ENCODE results near the gene HMSD. TPM values are rescaled to one million over a fixed set of nuclear protein-coding genes. Genes with fewer than 3 reads are reported as not detected.
A peak's percentile ranks its signal among the peaks of the same experiment; 100 is the strongest.

HMSD gene
- total RNA-seq: 1 to 10 TPM in 1 of 2 donors, under 1 TPM in 1; 0.11 to 2.3 TPM

GRCh38 chr18:63949068-63949737 lies at the start of gene HMSD:
Gene HMSD (plus strand): TSS chr18:63949301. CDS start chr18:63953456, 4,155 bp downstream.
- intact Hi-C loops (cut with DNase I): no loop called here
- Histone ChIP-seq H3K4me3 (no peak within 1 kb of the TSS), H3K9ac (ENCODE audit: low read depth in 2 of 2, low read length in 2 of 2) (no peak within 1 kb of the TSS), H3K27me3 (no peaks in the 10 kb centered on the region), H3K9me3 (no peaks in the 10 kb centered on the region), H3K27ac (no peak within 1 kb of the TSS), H3K4me1 (no peaks in the 10 kb centered on the region), H3K36me3 (no peaks in the 10 kb centered on the region)
- peak; percentile 73 for DNase-seq
- TF ChIP-seq, protein P1, sequence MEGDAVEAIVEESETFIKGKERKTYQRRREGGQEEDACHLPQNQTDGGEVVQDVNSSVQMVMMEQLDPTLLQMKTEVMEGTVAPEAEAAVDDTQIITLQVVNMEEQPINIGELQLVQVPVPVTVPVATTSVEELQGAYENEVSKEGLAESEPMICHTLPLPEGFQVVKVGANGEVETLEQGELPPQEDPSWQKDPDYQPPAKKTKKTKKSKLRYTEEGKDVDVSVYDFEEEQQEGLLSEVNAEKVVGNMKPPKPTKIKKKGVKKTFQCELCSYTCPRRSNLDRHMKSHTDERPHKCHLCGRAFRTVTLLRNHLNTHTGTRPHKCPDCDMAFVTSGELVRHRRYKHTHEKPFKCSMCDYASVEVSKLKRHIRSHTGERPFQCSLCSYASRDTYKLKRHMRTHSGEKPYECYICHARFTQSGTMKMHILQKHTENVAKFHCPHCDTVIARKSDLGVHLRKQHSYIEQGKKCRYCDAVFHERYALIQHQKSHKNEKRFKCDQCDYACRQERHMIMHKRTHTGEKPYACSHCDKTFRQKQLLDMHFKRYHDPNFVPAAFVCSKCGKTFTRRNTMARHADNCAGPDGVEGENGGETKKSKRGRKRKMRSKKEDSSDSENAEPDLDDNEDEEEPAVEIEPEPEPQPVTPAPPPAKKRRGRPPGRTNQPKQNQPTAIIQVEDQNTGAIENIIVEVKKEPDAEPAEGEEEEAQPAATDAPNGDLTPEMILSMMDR (IDR thresholded peaks at IDR 0.05): peak; percentile 22

- Histone ChIP-seq H3K27ac (no peak overlapping the region), H3K9ac (ENCODE audit: low read depth in 2 of 2, low read length in 2 of 2) (no peak overlapping the region), H3K4me3 (no peak overlapping the region), H3K36me3 (no peaks in the 10 kb centered on the region), H3K9me3 (no peaks in the 10 kb centered on the region), H3K4me1 (no peaks in the 10 kb centered on the region), H3K27me3 (no peaks in the 10 kb centered on the region)
- TF ChIP-seq, protein P1 (IDR thresholded peaks at IDR 0.05): no peak
- DNase-seq: no peak
- intact Hi-C loops (cut with DNase I): no loop called here
These were observed 45.1 kb upstream of the HMSD start for GRCh38 chr18:63903851-63904570.

DNA sequence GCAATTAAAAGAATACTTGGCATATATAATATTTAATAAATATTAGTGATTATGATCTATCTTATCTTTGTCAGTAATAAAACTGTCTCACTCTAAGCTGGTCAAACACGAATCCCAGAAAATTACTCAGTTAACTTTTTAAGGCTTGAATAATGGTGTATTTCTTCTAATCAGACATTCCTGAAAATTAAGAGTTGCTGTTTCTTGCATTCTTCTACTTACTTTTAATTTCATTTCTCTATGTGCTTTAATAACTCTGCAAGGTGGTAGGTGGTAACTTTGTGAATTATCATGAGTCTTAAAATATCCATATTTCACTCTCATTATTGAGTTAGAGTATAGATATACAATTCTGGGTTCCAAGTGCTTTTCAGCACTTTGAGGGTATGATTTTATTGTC lies 44.4 kb upstream of the HMSD start:
- TF ChIP-seq, protein P1 (IDR thresholded peaks at IDR 0.05): no peak
- Histone ChIP-seq H3K36me3 (no peaks in the 10 kb centered on the region), H3K4me1 (no peaks in the 10 kb centered on the region), H3K27me3 (no peaks in the 10 kb centered on the region), H3K9ac (ENCODE audit: low read depth in 2 of 2, low read length in 2 of 2) (no peak overlapping the region), H3K4me3 (no peak overlapping the region), H3K27ac (no peak overlapping the region), H3K9me3 (no peaks in the 10 kb centered on the region)
- no peak for DNase-seq
- intact Hi-C loops (cut with DNase I): no loop called here

- DNase-seq: no peak
- Histone ChIP-seq H3K27ac (no peak overlapping the region), H3K4me1 (no peaks in the 10 kb centered on the region), H3K9ac (ENCODE audit: low read depth in 2 of 2, low read length in 2 of 2) (no peak overlapping the region), H3K27me3 (no peaks in the 10 kb centered on the region), H3K4me3 (no peak overlapping the region), H3K36me3 (no peaks in the 10 kb centered on the region), H3K9me3 (no peaks in the 10 kb centered on the region)
- intact Hi-C loops (cut with DNase I): no loop called here
- TF ChIP-seq, protein P1 (IDR thresholded peaks at IDR 0.05): no peak
These were observed 43.7 kb upstream of the HMSD start for GRCh38 chr18:63905361-63905760.

- no peak overlapping the region for H3K27ac ChIP-seq
- no peak overlapping the region for H3K9ac ChIP-seq (ENCODE audit: low read depth in 2 of 2, low read length in 2 of 2)
- no peaks in the 10 kb centered on the region for H3K4me1 ChIP-seq
- H3K9me3 ChIP-seq: no peaks in the 10 kb centered on the region
- H3K4me3 ChIP-seq: no peak overlapping the region
- no peak for DNase-seq
- no peaks in the 10 kb centered on the region for H3K27me3 ChIP-seq
- TF ChIP-seq, protein P1 (IDR thresholded peaks at IDR 0.05): no peak
- H3K36me3 ChIP-seq: no peaks in the 10 kb centered on the region
- intact Hi-C loops (cut with DNase I): no loop called here
These were observed 43.0 kb upstream of the HMSD start for GRCh38 chr18:63906056-63906455.

All from colonic mucosa (tissue), 4 donors.